BLaER1 treated with 17β-estradiol and CSF1 and Interleukin-3, amounts not matched to agents 10 nM and 100 nM (cell line): ENCODE measurements around the gene PAEP.
"Not testable (repeated sequence)": the region's sequence is repeated elsewhere in the genome, so short reads cannot be mapped to it uniquely, and the experiment has no call there.

Experiments
- H3K27ac ChIP-seq, 11 experiments: shearing (Covaris generic); formaldehyde crosslinking; 2 replicates each; pipeline ENCODE4 v1.8.1; 2022
- H3K27me3 ChIP-seq, 11 experiments: shearing (Covaris generic); formaldehyde crosslinking; 2 replicates each; pipeline ENCODE4 v1.8.1; 2022
- H3K36me3 ChIP-seq, 11 experiments: shearing (Covaris generic); formaldehyde crosslinking; 2 replicates each; pipeline ENCODE4 v1.8.1; 2022
- H3K4me1 ChIP-seq, 10 experiments: shearing (Covaris generic); formaldehyde crosslinking; 2 replicates each; pipeline ENCODE4 v1.8.1; 2022
- H3K4me2 ChIP-seq, 11 experiments: shearing (Covaris generic); formaldehyde crosslinking; 2 replicates each; pipeline ENCODE4 v1.8.1; 2022
- H3K4me3 ChIP-seq, 10 experiments: shearing (Covaris generic); formaldehyde crosslinking; 2 replicates each; pipeline ENCODE4 v1.8.1; 2022
- H3K9ac ChIP-seq, 11 experiments: shearing (Covaris generic); formaldehyde crosslinking; 2 replicates each; pipeline ENCODE4 v1.8.1; 2022
- H3K9me3 ChIP-seq, 11 experiments: shearing (Covaris generic); formaldehyde crosslinking; replicated peaks in 1 of 11; 2 replicates each; pipeline ENCODE4 v1.8.1; 2022
- H4K20me1 ChIP-seq, 11 experiments: shearing (Covaris generic); formaldehyde crosslinking; 2 replicates each; pipeline ENCODE4 v1.8.1; 2022
- Cebpa-rat ChIP-seq, 11 experiments: shearing (Covaris generic); IDR thresholded peaks; 2 replicates each; pipeline ENCODE4 v1.8.1; 2022

The PAEP gene

GRCh38 chr9:135561391-135562234, at the start of gene PAEP:
Gene PAEP, plus strand, starts transcription at chr9:135561756.
- Histone ChIP-seq H3K27me3 (no peaks in the 10 kb centered on the region), H3K9ac (no peak within 1 kb of the TSS), H3K4me3 (no peak within 1 kb of the TSS), H3K36me3 (no peaks in the 10 kb centered on the region), H3K4me2 (no peak within 1 kb of the TSS; a peak in 1 of 22 replicates), H4K20me1 (peaks cover 0 to 5% (median 0%) of the 10 kb centered on the region in 11 experiments; a peak in 3 of 22 replicates), H3K27ac (no peak within 1 kb of the TSS), H3K4me1 (peaks cover 5 to 15% (median 8%) of the 10 kb centered on the region in 10 experiments; a peak in 15 of 20 replicates), H3K9me3 (no peaks in the 10 kb centered on the region)
- TF ChIP-seq Cebpa-rat (IDR thresholded peaks at IDR 0.05): no peak

- peaks cover 0 to 11% (median 0%) of the 10 kb centered on the region in 11 experiments; a peak in 1 of 22 replicates for H4K20me1 ChIP-seq
- no peak overlapping the region for H3K9ac ChIP-seq
- H3K4me1 ChIP-seq: peaks cover 9 to 37% (median 18%) of the 10 kb centered on the region in 10 experiments; a peak in 19 of 20 replicates
- no peaks in the 10 kb centered on the region; a peak in 1 of 22 replicates for H3K36me3 ChIP-seq
- no peaks in the 10 kb centered on the region for H3K27me3 ChIP-seq
- TF ChIP-seq Cebpa-rat (IDR thresholded peaks at IDR 0.05): no peak
- H3K4me3 ChIP-seq: no peak overlapping the region
- H3K4me2 ChIP-seq: peak overlapping the region in 4 of 11 experiments; percentile 34 to 83 (median 60); a peak in 6 of 22 replicates
- peak overlapping the region in 1 of 11 experiments; percentile 32; a peak in 1 of 22 replicates for H3K27ac ChIP-seq
- H3K9me3 ChIP-seq: peaks cover 15 to 26% (median 19%) of the 10 kb centered on the region in 11 experiments
Observed at GRCh38 chr9:135512241-135512603, 49.3 kb upstream of the PAEP start.

GRCh38 chr9:135512904-135513303, 48.7 kb upstream of the PAEP start:
- no peaks in the 10 kb centered on the region for H3K27me3 ChIP-seq
- peaks cover 9 to 37% (median 18%) of the 10 kb centered on the region in 10 experiments; a peak in 19 of 20 replicates for H3K4me1 ChIP-seq
- no peak overlapping the region for H3K9ac ChIP-seq
- peak overlapping the region in 3 of 11 experiments; percentile 35 to 83 (median 67); a peak in 5 of 22 replicates for H3K4me2 ChIP-seq
- H3K9me3 ChIP-seq: peaks cover 15 to 22% (median 19%) of the 10 kb centered on the region in 11 experiments
- no peak overlapping the region for H3K4me3 ChIP-seq
- no peaks in the 10 kb centered on the region; a peak in 1 of 22 replicates for H3K36me3 ChIP-seq
- H4K20me1 ChIP-seq: 0 out of 22 replicates have a peak, but pooled peaks cover 0 to 7% (median 0%) of the 10 kb centered on the region in 11 experiments
- no peak overlapping the region for H3K27ac ChIP-seq
- TF ChIP-seq Cebpa-rat (IDR thresholded peaks at IDR 0.05): no peak

GRCh38 chr9:135513351-135513846, 48.2 kb upstream of the PAEP start:
- H3K4me1 ChIP-seq: peaks cover 9 to 37% (median 18%) of the 10 kb centered on the region in 10 experiments; a peak in 19 of 20 replicates
- no peak overlapping the region for H3K9ac ChIP-seq
- H3K27ac ChIP-seq: no peak overlapping the region
- H3K9me3 ChIP-seq: peaks cover 12 to 17% (median 16%) of the 10 kb centered on the region in 11 experiments
- TF ChIP-seq Cebpa-rat (IDR thresholded peaks at IDR 0.05): no peak
- H3K4me3 ChIP-seq: no peak overlapping the region
- 0 out of 22 replicates have a peak, but pooled peaks cover 0 to 4% (median 0%) of the 10 kb centered on the region in 11 experiments for H3K27me3 ChIP-seq
- H3K36me3 ChIP-seq: no peaks in the 10 kb centered on the region
- H4K20me1 ChIP-seq: 0 out of 22 replicates have a peak, but pooled peaks cover 0 to 7% (median 0%) of the 10 kb centered on the region in 11 experiments
- H3K4me2 ChIP-seq: peak overlapping the region in 1 of 11 experiments; percentile 67; a peak in 1 of 22 replicates

GRCh38 chr9:135513906-135514305, 47.6 kb upstream of the PAEP start:
- H3K27ac ChIP-seq, H3K9ac ChIP-seq, H3K4me2 ChIP-seq, H3K4me3 ChIP-seq, H4K20me1 ChIP-seq, H3K36me3 ChIP-seq, H3K27me3 ChIP-seq: not testable (repeated sequence)
- H3K9me3 ChIP-seq: peaks cover 6 to 12% (median 11%) of the 10 kb centered on the region in 11 experiments
- H3K4me1 ChIP-seq: peaks cover 9 to 37% (median 18%) of the 10 kb centered on the region in 10 experiments; a peak in 19 of 20 replicates

- Histone ChIP-seq H3K9me3 (peaks cover under 1 to 6% (median 5%) of the 10 kb centered on the region in 11 experiments; a peak in 19 of 22 replicates), H3K27ac (no peak overlapping the region), H3K4me1 (peaks cover 9 to 37% (median 18%) of the 10 kb centered on the region in 10 experiments; a peak in 19 of 20 replicates)
Observed at GRCh38 chr9:135514342-135515082, 47.0 kb upstream of the PAEP start.

GRCh38 chr9:135515083-135515951, 46.2 kb upstream of the PAEP start:
- Histone ChIP-seq H4K20me1 (0 out of 22 replicates have a peak, but pooled peaks cover 0 to 7% (median 0%) of the 10 kb centered on the region in 11 experiments), H3K27me3 (0 out of 22 replicates have a peak, but pooled peaks cover 0 to 6% (median 0%) of the 10 kb centered on the region in 11 experiments), H3K9ac (no peak overlapping the region), H3K27ac (no peak overlapping the region), H3K36me3 (no peaks in the 10 kb centered on the region), H3K9me3 (no peaks in the 10 kb centered on the region), H3K4me1 (peaks cover 9 to 36% (median 18%) of the 10 kb centered on the region in 10 experiments; a peak in 19 of 20 replicates), H3K4me3 (no peak overlapping the region), H3K4me2 (peak overlapping the region in 3 of 11 experiments; percentile 10 to 31 (median 13); a peak in 3 of 22 replicates)
- TF ChIP-seq Cebpa-rat (IDR thresholded peaks at IDR 0.05): no peak

More at GRCh38 chr9:135514342-135515082, 47.0 kb upstream of the PAEP start:
- Histone ChIP-seq H3K27me3 (0 out of 22 replicates have a peak, but pooled peaks cover 0 to 6% (median 0%) of the 10 kb centered on the region in 11 experiments), H4K20me1 (0 out of 22 replicates have a peak, but pooled peaks cover 0 to 7% (median 0%) of the 10 kb centered on the region in 11 experiments), H3K9ac (no peak overlapping the region), H3K4me2 (no peak overlapping the region), H3K36me3 (no peaks in the 10 kb centered on the region), H3K4me3 (no peak overlapping the region)
- TF ChIP-seq Cebpa-rat (IDR thresholded peaks at IDR 0.05): no peak
